HG03196 (cell line): ENCODE results near the gene HACD2.
"Not testable (repeated sequence)": the region's sequence is repeated elsewhere in the genome, so short reads cannot be mapped to it uniquely, and the experiment has no call there.

Experiments
- ATAC-seq: cut with Tn5 transposase; IDR thresholded peaks from one replicate; pipeline ENCODE4 v1.9.1; 2021; ENCODE audit not compliant: unreplicated experiment

Gene HACD2

DNA sequence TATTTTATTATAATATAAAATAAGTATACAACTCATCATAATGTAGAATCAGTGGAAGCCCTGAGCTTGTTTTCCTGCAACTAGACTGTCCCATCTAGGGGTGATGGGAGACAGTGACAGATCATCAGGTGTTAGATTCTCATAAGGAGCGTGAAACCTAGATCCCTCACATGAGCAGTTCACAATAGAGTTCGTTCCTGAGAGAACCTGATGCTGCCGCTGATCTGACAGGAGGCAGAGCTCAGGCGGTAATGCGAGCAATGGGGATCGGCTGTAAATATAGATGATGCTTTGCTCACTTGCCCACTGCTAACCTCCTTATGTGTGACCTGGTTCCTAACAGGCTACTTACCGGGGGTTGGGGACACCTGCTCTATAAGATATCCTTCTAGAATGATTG is 26.8 kb upstream of the HACD2 start:
- ATAC-seq, result not testable (repeated sequence)

DNA sequence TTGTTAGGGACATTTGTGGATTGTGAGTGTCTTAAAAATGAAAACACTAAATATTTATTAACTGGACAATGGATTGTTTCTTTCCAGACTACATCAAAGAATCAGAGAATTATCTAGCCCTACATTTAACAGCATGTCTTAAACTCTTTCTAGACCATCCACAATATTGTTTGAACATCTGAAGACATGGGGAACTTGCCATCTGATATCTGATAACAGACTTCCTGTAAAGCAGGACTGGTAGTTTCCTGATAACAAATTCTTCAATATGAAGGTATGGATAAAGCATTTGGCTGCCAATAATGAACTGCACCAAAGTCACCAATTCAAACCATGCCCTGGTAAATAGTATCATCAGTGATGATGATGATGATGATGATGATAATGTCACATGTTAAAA is 26.2 kb upstream of the HACD2 start:
- no peak for ATAC-seq

DNA sequence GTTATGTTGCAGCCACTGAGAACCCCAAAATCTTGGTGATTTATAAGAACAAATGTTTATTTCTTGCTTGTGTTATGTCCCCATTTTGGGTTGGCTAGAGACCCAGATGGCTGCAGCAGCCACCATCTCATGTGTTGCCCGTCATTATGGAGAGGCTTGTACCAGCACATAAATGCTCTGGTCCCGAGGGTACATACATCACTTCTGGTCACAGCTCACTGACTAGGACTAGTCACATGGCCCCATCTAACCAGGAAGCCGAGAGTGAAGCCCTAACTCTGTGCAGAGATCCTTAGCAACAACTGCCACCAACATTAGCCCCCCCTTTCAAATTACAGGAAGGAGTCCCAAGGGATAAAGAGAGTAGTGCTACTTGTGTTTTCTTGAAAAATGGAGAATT is 25.5 kb upstream of the HACD2 start:
- peak; percentile 77 for ATAC-seq

DNA sequence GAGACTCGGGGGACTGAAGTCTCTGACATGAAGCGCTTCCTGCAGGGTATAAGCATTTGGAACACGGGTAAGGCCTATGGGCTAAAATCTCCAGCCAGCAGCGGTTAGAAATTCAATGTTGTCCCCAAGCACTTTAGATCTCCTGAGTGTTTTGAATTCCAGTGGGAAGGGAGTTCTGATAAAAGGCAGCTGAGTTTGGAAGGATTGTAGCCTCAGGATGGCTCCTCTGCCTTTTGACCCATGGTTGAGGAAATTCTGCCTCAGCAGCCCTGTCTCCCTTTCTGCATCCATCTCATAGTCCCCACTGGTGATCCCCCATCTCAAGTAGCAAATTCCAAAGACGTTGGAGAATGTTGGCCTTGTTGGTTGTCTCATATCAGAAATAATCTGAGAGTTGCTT is 24.2 kb upstream of the HACD2 start:
- ATAC-seq, result no peak

DNA sequence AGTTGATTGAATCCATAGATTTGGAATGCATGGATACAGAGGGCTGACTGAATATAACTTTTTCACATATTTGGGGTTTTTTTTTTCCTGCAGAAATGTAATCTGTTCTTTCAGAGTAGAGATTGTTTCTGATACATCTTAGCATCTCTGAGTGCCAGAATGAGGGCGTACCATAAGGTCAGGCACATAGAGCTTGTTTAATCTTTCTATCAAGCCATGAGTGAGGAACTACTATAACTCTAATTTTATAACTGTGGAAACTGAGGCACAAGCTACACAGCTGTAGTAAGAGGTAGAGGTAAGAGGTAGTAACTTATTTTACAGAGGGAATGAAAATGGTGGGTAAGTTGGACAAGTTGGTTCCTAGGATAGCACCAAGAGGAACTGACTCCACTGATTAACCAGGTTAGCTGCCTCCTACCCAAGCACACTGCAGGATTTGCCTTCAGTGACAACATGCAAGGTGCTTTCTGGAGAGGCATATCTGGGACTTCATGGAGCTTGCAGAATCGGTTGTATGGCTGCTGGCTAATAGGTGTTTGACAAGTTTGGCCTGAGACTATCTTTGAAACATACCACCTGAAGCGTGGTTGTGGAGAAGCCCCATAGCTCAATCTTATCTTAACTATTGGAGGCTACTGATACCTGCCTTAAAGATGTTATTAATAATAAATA is 23.5 kb upstream of the HACD2 start:
- no peak for ATAC-seq

DNA sequence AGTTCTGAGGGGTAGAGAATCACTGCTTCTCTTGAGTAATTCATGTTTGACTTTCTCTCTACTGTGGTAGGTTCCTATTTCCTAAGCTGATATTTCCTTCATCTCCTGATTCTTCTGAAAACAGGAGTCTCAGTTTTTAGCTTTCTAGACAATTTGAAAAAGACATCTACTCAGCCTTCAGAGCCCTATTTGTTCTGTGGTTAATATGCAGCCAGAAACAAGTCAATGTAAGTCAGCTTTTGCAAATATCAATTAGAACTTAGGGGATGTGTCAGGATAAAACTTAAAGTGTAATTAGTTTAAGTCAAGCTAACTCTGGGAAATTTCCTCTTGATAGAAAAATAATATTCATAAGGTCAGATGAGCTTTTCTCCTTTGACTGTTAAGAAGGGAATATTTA is 21.7 kb upstream of the HACD2 start:
- ATAC-seq, result no peak

DNA sequence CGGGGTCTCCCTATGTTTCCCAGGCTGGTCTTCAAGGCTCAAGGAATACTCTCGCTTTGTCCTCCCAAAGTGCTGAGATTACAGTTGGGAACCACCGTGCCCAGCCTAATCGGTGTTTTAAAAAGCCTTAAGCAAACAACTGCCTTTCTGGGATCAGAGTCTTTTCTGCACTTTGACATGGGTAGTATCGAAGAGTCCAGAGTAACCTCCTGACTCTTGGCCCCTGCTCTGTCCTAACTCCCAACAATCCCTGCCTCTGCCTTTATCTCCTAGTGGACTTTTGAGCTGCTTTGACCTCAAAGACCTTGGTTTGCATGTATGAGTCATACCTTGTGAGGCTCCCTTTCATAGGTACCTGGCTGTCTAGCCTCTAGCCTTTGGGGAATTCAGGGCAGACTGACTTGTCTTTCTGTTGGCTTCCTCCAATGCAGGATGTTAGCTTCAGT is 21.0 kb upstream of the HACD2 start:
- peak; percentile 80 for ATAC-seq

DNA sequence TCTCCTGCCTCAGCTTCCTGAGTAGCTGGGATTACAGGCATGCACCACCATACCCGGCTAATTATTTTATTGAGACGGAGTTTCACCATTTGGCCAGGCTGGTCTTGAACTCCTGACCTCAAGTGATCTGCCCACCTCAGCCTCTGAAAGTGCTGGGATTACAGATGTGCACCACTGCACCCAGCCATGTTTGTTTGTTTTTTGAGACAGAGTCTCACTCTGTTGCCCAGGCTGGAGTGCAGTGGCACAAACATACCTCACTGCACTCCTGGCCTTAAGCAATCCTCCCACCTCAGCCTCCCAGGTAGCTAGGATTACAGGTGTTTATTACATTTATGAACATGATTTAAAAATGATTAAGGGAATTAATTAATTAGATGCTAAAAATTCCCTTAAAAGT is 18.3 kb upstream of the HACD2 start:
- not testable (repeated sequence) for ATAC-seq

DNA sequence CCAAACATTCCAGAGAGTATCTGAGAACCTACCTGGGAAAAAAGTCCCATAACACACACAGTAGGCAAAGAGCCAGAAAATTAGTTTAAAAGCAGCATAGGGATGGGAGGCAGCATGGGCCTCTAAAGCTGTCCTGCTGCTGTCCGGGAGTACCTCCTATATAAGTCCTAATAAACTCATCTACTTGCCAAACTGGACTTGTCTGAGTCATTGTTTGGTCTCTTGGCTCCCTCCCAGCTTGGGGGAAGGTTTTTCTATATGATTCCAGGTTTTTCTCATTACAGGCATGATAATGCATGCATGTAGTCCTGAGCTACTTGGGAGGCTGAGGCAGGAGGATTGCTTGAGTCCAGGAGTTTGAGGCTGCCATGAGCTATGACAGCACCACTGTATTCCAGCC is 17.5 kb upstream of the HACD2 start:
- ATAC-seq, result no peak

DNA sequence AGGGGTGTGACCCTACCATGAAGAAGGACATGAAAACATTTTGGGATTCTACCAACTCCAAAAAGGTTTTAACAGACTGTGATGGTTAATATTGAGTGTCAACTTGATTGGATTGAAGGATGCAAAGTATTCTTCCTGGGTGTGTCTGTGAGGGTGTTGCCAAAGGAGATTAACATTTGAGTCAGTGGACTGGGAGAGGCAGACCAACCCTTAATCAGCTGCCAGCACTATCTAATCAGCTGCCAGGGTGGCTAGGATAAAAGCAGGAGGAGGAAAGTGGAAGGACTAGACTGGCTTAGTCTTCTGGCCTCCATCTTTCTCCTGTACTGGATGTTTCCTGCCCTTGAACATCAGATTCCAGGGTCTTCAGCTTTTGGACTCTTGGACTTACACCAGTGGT is 16.0 kb upstream of the HACD2 start:
- ATAC-seq, result not testable (repeated sequence)

DNA sequence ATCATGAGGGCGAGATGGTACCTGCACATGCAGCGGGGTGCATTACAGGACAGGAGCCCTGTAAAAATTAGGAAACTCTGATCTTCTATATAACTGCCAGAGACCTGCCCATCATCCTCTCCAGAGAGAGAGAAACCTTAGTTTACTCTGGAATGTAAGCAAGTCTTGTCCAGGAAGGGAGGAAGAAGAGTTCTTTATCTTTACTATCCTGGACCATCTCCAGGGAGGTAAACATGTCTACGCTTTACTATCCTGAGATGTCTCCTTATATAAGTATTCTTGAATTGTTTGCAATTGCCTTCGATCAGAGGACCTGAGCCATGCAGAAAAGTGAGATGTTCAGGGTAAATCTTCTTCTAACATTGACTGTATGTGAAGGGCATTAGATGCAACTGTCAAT is 12.7 kb upstream of the HACD2 start:
- ATAC-seq, result no peak

DNA sequence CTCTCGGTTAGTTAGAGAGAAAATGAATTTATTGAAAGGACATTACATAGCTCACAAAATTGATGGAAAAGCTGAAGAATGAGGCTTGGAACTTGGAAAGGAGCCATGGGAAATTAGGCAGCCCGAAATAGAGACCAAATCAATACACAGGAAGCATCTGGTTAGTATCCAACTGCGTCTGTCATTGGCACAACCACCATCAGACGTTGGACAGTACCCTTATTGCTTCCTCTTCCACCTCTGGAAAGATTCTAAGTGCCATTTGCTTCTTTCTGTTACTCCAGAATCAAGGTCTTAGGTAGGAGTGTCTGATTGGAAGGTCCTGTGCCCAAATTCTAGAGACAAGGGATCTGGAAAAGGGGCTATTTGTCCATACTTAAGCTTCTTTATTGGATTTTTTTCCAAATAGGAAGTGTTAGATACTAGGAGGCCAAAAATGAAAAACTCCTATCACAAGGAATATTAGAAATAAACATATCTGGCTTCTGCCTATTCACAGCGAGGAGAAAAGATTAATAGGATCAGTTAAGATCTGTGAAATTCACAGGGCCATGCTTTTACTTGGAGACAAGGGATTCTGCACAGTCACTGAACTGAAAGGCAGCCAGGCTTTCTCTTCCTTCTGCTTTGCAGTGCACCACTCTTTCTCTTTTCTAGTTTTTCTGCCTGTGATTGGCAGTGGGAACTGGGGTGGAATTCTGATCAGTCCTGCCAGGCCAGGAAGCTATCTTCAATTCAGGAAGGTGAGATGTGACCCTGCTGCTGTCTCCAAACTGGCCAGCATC is 10.7 kb upstream of the HACD2 start:
- ATAC-seq, result no peak

DNA sequence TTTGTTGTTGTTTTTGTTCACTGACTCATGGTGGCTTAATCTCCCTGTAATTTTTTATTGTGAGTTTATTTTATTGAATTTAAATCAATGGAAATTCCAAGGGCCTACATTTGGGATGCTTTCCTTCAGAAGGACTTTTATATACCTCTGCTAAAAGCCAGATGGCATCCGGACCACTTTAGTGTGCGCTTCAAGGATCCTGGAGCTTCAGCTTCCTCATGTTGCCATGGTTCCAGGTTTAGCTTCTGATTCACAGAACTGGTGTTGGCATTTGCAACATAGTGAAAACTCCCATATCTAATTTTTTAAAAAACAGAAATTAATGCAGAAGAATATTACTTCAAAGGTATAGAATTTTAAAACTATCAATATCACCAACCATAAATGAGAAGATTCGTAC is 8.5 kb upstream of the HACD2 start:
- no peak for ATAC-seq

DNA sequence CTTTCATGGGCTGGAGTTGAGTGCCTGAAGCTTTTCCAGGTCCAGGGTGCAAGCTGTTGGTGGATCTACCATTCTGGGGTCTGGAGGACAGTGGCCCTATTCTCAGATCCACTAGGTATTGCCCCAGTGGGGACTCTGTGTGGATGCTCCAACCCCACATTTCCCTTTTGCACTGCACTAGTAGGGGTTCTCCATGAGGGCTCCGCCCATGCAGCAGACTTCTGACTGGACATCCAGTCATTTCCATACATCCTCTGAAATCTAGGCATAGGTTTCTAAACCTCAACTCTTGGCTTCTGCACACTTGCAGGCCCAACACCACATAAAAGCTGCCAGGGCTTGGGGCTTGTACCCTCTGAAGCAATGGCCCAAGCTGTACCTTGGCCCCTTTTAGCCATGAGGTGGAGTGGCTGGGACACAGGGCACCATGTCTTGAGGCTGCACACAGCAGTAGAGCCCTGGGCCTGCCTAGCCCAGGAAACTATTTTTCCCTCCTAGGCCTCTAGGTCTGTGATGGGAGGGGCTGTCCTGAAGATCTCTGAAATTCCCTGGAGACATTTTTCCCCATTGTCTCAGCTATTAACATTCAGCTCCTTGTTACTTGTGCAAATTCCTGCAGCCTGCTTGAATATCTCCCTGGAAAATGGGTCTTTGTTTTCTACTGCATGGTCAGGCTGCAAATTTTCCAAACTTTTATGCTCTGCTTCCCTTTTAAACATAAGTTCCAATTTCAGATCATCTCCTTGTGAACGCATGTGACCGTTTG is 6.0 kb upstream of the HACD2 start:
- ATAC-seq, result no peak

DNA sequence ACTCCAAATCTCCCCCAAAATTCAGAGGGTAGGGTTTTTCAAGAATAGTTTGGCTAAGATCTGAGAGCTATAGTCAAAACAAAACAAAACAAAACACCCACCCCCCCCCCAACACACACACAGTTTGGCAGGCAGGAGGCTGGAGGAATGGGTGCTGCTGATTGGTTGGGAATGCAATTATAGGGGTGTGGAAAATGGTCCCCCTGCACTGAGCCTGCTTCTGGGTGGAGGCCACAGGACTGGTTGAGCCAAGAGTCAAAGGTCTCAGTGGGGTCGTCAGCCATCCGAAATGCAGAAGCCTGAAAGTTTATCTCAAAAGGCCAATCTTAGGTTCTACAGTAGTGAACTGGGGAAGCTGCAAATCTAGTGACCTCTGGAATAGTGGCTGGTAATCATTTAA is 2.5 kb upstream of the HACD2 start:
- ATAC-seq, result no peak

DNA sequence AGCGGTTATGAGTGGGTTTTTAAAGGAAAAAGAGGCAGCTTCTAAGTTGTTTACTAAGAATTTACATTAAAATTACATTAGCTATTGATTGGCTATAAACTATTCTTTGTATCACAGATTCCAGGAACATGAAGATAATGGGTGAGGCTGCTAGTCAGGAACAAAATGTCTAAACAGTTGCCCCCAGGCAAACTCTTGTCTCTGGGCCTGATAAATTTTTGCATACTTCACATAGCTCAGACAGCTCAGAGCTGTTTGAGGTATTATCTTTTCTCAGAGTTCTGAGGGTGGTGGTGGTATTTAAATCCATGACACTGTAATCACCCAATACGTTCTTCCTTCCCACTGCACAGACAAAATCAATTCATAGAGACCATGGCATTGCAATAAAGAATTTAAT is 2.1 kb upstream of the HACD2 start:
- ATAC-seq, result no peak

DNA sequence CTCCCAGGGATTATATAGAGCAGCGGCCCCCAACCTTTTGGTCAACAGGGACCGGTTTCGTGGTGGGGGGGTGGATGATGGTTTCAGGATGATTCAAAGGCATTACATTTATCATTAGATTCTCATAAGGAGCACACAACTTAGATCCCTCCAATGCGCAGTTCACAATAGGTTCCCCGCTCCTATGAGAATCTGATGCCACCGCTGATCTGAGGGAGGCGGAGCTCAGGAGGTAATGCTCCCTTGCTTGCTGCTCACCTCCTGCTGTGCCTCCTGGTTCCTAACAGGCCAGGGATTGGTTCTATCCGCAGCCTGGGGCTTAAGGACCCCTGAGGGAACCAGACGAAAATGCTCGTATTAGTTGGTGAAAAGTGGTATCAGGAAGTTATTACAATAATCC is 1.3 kb upstream of the HACD2 start:
- ATAC-seq, result no peak

DNA sequence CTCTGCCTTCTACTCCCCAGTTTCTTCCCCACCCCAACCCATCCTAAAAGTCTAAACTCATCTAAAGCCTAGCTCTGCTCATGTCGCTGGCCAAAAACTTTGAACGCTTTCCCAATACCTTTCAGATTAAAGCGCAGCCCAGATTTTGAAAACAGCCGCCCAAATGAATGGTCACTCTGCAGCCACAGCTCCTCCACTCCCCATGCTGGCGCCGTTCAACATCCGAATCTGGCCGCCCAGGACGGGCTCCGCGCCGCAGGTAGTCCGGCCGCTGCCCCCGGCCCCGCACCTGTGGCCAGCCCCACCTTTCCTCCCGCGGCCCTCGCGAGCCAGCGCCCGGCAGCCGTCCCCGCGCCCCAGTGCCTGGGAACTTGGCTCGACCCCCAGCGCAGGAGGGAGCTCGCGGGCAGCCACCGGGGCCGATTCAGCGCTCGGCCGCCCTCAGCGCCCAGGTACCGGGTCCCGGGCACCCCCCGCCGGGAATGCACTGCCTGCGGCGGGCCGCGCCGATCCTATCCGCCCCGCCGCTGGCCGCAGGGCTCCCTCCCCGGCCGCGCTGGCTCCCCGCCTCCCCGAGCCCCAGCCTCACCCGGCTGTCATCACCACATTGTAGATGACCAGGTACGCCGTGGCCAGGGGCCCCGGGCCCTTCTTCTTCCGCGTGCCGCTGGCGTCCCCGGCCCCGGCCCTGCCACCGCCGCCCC is 417 bp downstream of the HACD2 start:
- peak; percentile 32 for ATAC-seq

DNA sequence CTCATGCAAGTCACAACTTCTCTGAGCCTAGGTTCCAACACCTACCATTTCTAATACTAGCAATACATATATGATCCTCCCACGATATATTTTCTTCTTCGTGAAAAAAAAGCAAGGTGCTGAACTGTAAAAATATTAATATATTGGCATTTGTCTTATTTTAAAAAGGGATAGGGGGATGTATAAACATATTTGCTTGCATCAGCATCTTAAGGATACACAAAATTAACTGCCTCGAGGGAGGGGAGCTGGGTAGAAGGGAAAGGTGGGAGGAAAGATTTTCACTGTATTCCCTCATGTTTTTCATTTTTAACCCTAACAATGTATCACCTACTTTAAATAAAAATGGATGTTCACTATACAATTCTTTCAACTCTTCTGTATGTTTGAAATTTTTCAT is 1.3 kb downstream of the HACD2 start:
- ATAC-seq, result no peak

DNA sequence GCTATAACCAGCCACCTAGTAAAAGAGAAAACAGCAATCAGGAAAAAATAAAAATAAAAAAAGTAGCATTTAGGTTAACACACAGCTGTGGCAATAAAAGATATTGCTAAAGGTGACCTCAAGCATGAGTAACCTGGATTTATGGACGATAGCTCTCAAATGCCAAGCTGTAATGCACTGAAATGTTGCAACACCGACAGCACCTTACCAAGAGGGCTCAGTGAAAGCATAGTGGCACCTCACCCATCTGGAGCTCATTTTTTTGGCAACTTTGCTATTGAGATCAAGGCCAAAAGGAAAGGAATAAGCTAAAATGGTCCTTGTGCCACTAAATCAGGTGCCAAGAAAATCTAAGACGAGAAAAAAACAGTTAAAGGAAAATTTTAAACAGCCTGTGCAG is 2.5 kb downstream of the HACD2 start:
- ATAC-seq, result no peak

DNA sequence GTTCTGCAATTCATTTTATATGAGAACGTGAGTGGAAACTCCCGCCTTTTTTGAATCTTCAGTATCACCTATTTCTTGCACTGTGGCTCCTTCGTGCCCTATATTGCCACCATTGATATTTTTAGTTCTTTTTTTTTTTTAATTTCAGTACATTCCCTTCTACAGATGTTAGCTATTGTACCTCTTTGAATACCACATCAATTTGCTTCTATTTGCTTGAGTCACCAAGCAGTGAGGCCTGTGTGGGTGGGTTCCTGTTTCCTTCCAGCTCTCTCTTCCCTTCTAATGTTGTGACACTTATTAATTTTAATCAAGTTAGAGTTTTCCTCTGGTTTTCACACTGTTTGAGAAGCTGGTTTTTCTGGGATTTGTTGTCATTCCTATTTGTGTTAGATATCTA is 8.7 kb downstream of the HACD2 start:
- no peak for ATAC-seq
